ENCODE data around the gene MTHFD1L.

The MTHFD1L gene

GRCh38 chr6:150830439-150831165 lies 34.9 kb upstream of the MTHFD1L start:
- H3K9ac ChIP-seq = no peak overlapping the region

DNA sequence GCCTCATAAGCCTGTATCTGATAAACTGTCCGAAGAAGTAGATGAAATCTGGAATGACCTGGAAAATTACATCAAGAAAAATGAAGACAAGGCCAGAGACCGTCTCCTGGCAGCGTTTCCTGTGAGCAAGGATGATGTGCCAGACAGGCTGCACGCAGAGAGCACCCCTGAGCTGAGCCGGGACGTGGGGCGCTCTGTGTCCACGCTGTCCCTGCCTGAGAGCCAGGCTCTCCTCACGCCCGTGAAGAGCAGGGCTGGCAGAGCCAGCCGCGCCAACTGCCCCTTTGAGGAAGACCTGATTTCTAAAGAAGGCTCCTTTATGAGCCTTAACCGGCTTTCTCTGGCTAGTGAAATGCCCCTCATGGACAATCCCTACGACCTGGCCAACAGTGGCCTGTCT lies 33.9 kb upstream of the MTHFD1L start:
- no peaks in the 10 kb centered on the region for H3K36me3 ChIP-seq (ENCODE audit: insufficient read depth)
- H3K27ac ChIP-seq = no peak overlapping the region
- H3K27me3 ChIP-seq (ENCODE audit: insufficient read depth, low read depth) = no peaks in the 10 kb centered on the region
- H3K4me2 ChIP-seq = no peak overlapping the region
- no peaks in the 10 kb centered on the region for H3K79me2 ChIP-seq (ENCODE audit: insufficient read depth, low read depth)
- H3K4me3 ChIP-seq (IDR thresholded peaks at IDR 0.05; ENCODE audit: insufficient read depth, low read depth, low read length) = no peak overlapping the region
- no peak overlapping the region for H2AFZ ChIP-seq (ENCODE audit: low read depth)
- H4K20me1 ChIP-seq (ENCODE audit: insufficient read depth) = no peaks in the 10 kb centered on the region
- H3K9ac ChIP-seq = no peak overlapping the region
- no peak for TF ChIP-seq CTCF (conservative IDR thresholded peaks at IDR 0.05; ENCODE audit: low read depth, low read length)
- H3K4me1 ChIP-seq (ENCODE audit: low read depth, poor library complexity, severe bottlenecking) = no peaks in the 10 kb centered on the region

More at GRCh38 chr6:150830439-150831165, 34.9 kb upstream of the MTHFD1L start:
- H2AFZ ChIP-seq (ENCODE audit: low read depth) = no peak overlapping the region
- H3K27me3 ChIP-seq (ENCODE audit: insufficient read depth, low read depth) = no peaks in the 10 kb centered on the region
- no peaks in the 10 kb centered on the region for H3K4me1 ChIP-seq (ENCODE audit: low read depth, poor library complexity, severe bottlenecking)
- H3K4me2 ChIP-seq = no peak overlapping the region
- H3K36me3 ChIP-seq (ENCODE audit: insufficient read depth) = no peaks in the 10 kb centered on the region
- no peak for TF ChIP-seq CTCF (conservative IDR thresholded peaks at IDR 0.05; ENCODE audit: low read depth, low read length)
- H3K79me2 ChIP-seq (ENCODE audit: insufficient read depth, low read depth) = no peaks in the 10 kb centered on the region
- no peak overlapping the region for H3K27ac ChIP-seq
- no peak overlapping the region for H3K4me3 ChIP-seq (IDR thresholded peaks at IDR 0.05; ENCODE audit: insufficient read depth, low read depth, low read length)
- no peaks in the 10 kb centered on the region for H4K20me1 ChIP-seq (ENCODE audit: insufficient read depth)

- Histone ChIP-seq H3K27me3 (ENCODE audit: insufficient read depth, low read depth) (no peaks in the 10 kb centered on the region), H2AFZ (ENCODE audit: low read depth) (no peak overlapping the region), H4K20me1 (ENCODE audit: insufficient read depth) (no peaks in the 10 kb centered on the region), H3K4me3 (IDR thresholded peaks at IDR 0.05; ENCODE audit: insufficient read depth, low read depth, low read length) (no peak overlapping the region), H3K4me2 (no peak overlapping the region), H3K4me1 (ENCODE audit: low read depth, poor library complexity, severe bottlenecking) (no peaks in the 10 kb centered on the region), H3K27ac (no peak overlapping the region), H3K9ac (no peak overlapping the region), H3K36me3 (ENCODE audit: insufficient read depth) (no peaks in the 10 kb centered on the region), H3K79me2 (ENCODE audit: insufficient read depth, low read depth) (no peaks in the 10 kb centered on the region)
- TF ChIP-seq CTCF (conservative IDR thresholded peaks at IDR 0.05; ENCODE audit: low read depth, low read length) = no peak
Measured at GRCh38 chr6:150835620-150836019, 29.9 kb upstream of the MTHFD1L start.

DNA sequence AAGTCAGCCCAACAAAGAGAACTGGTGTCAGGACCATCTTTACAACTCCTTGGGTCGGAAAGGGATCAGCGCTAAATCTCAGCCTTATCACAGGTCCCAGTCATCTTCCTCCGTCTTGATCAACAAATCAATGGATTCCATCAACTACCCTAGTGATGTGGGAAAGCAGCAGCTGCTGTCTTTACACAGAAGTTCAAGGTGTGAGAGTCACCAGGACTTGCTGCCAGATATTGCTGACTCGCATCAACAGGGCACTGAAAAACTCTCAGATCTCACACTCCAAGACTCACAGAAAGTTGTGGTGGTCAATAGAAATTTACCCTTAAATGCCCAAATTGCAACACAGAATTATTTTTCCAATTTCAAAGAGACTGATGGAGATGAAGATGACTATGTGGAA lies 25.3 kb upstream of the MTHFD1L start:
- no peaks in the 10 kb centered on the region for H4K20me1 ChIP-seq (ENCODE audit: insufficient read depth)
- no peak overlapping the region for H3K4me3 ChIP-seq (IDR thresholded peaks at IDR 0.05; ENCODE audit: insufficient read depth, low read depth, low read length)
- no peaks in the 10 kb centered on the region for H3K4me1 ChIP-seq (ENCODE audit: low read depth, poor library complexity, severe bottlenecking)
- no peak overlapping the region for H3K27ac ChIP-seq
- no peak overlapping the region for H3K4me2 ChIP-seq
- H3K9ac ChIP-seq = no peak overlapping the region
- no peaks in the 10 kb centered on the region for H3K27me3 ChIP-seq (ENCODE audit: insufficient read depth, low read depth)
- no peaks in the 10 kb centered on the region for H3K36me3 ChIP-seq (ENCODE audit: insufficient read depth)
- no peak for TF ChIP-seq CTCF (conservative IDR thresholded peaks at IDR 0.05; ENCODE audit: low read depth, low read length)
- no peak overlapping the region for H2AFZ ChIP-seq (ENCODE audit: low read depth)
- H3K79me2 ChIP-seq (ENCODE audit: insufficient read depth, low read depth) = no peaks in the 10 kb centered on the region

All from KMS-11 (cell line).